Smooth muscle cell (in vitro differentiated cells): ENCODE measurements around the gene ZACN. TPM values are rescaled to one million over a fixed set of nuclear protein-coding genes. Genes with fewer than 3 reads are reported as not detected.

ENCODE experiments used
- DNase-seq: peaks from one replicate; lab custom pipeline; 2025; ENCODE audit not compliant: unreplicated experiment; lab: John Stamatoyannopoulos, UW
- H2AFZ ChIP-seq: fragments of 200-600 bp; sonication (generic); 2 replicates; pipeline ENCODE4 v1.6.0; 2016; ENCODE audit warnings: antibody characterized with exemption, low read depth, mild to moderate bottlenecking
- H3F3A ChIP-seq: fragments of 200-600 bp; sonication (generic); 2 replicates; pipeline ENCODE4 v1.6.0; 2017; ENCODE audit warnings: antibody characterized with exemption, low read depth
- H3K27ac ChIP-seq: fragments of 200-600 bp; sonication (generic); 2 replicates; pipeline ENCODE4 v1.5.1; 2016; ENCODE audit warnings: low read depth, mild to moderate bottlenecking
- H3K27me3 ChIP-seq: fragments of 200-600 bp; sonication (generic); 2 replicates; pipeline ENCODE4 v1.6.1; 2016; ENCODE audit warnings: low read depth, mild to moderate bottlenecking
- H3K36me3 ChIP-seq: fragments of 200-600 bp; sonication (generic); 2 replicates; pipeline ENCODE4 v1.5.1; 2016; ENCODE audit warnings: low read depth
- H3K4me1 ChIP-seq: fragments of 200-600 bp; sonication (generic); 2 replicates; pipeline ENCODE4 v1.5.1; 2016; ENCODE audit warnings: low read depth
- H3K4me2 ChIP-seq: fragments of 200-600 bp; sonication (generic); 2 replicates; pipeline ENCODE4 v1.6.0; 2016; ENCODE audit warnings: mild to moderate bottlenecking
- H3K4me3 ChIP-seq: fragments of 200-600 bp; sonication (generic); 2 replicates; pipeline ENCODE4 v1.5.1; 2016; ENCODE audit warnings: mild to moderate bottlenecking
- H3K79me2 ChIP-seq: fragments of 200-600 bp; sonication (generic); 2 replicates; pipeline ENCODE4 v1.6.0; 2016; ENCODE audit warnings: low read depth, mild to moderate bottlenecking
- H3K9ac ChIP-seq: fragments of 200-600 bp; sonication (generic); 2 replicates; pipeline ENCODE4 v1.6.0; 2016; ENCODE audit warnings: low read depth
- H3K9me3 ChIP-seq: fragments of 200-600 bp; sonication (generic); replicated peaks from 2 replicates; pipeline ENCODE4 v1.5.1; 2016; ENCODE audit warnings: low read depth
- H4K20me1 ChIP-seq: fragments of 200-600 bp; sonication (generic); 2 replicates; pipeline ENCODE4 v1.6.0; 2016; ENCODE audit warnings: low read depth
- CTCF ChIP-seq: fragments of 200-600 bp; sonication (generic); IDR thresholded peaks from 2 replicates; pipeline ENCODE4 v1.5.1; 2017; ENCODE audit warnings: borderline replicate concordance, mild to moderate bottlenecking, antibody characterized with exemption; ENCODE audit not compliant: insufficient read depth, poor library complexity, severe bottlenecking
- WGBS: methylation state at CpG from one replicate; pipeline ENCODE4 v1.1.7; 2016; ENCODE audit warnings: low lambda C conversion rate; 5-methylcytosine and 5-hydroxymethylcytosine counted together
- polyA plus RNA-seq: library from polyadenylated mRNA; unstranded; fragments of >200 nt; fragmentation: Nextera tagmentation; extraction: Ambion mirVana; gene quantifications from 2 replicates; pipeline ENCODE4 v1.2.1, GENCODE V29; 2016
- total RNA-seq: library from RNA; depleted of rRNA; stranded (reverse); fragments of >200 nt; gene quantifications from 2 replicates; pipeline ENCODE4 v1.2.3, GENCODE V29; 2014

The ZACN gene
- total and polyA plus RNA-seq, 2 experiments from 2014 or later, result 3.4 TPM; not detected in 1

GRCh38 chr17:76088041-76088867 lies 9.3 kb downstream of the ZACN start:
- Histone ChIP-seq H3K4me3 (no peak overlapping the region), H3K4me1 (no peaks in the 10 kb centered on the region), H3K27me3 (no peaks in the 10 kb centered on the region), H2AFZ (no peak overlapping the region), H3F3A (no peaks in the 10 kb centered on the region), H3K9me3 (no peaks in the 10 kb centered on the region), H3K79me2 (no peaks in the 10 kb centered on the region), H4K20me1 (peaks cover 55% of the 10 kb centered on the region), H3K27ac (no peak overlapping the region), H3K4me2 (no peak overlapping the region), H3K9ac (no peak overlapping the region), H3K36me3 (no peaks in the 10 kb centered on the region)
- TF ChIP-seq CTCF, result no peak
- 91% methylated on average over 21 of the region's 25 CpGs for WGBS
- no peak for DNase-seq

- H3K4me1 ChIP-seq, result no peaks in the 10 kb centered on the region
- TF ChIP-seq CTCF, result no peak
Measured at GRCh38 chr17:76088868-76089576, 10.0 kb downstream of the ZACN start.

GRCh38 chr17:76089680-76090516 lies 10.9 kb downstream of the ZACN start:
- H4K20me1 ChIP-seq, result peaks cover 71% of the 10 kb centered on the region
- H3K27ac ChIP-seq, result no peak overlapping the region
- 93% methylated on average over 32 of the region's 32 CpGs for WGBS
- no peaks in the 10 kb centered on the region for H3K9me3 ChIP-seq
- no peak for DNase-seq
- no peak overlapping the region for H3K4me2 ChIP-seq
- no peak overlapping the region for H3K4me3 ChIP-seq
- no peaks in the 10 kb centered on the region for H3K36me3 ChIP-seq
- H3K27me3 ChIP-seq, result no peaks in the 10 kb centered on the region
- TF ChIP-seq CTCF, result no peak
- H3F3A ChIP-seq, result peaks cover 5% of the 10 kb centered on the region
- no peaks in the 10 kb centered on the region for H3K79me2 ChIP-seq
- H3K9ac ChIP-seq, result no peak overlapping the region
- H3K4me1 ChIP-seq, result no peaks in the 10 kb centered on the region
- no peak overlapping the region for H2AFZ ChIP-seq

More at GRCh38 chr17:76088868-76089576, 10.0 kb downstream of the ZACN start:
- Histone ChIP-seq H3K27me3 (no peaks in the 10 kb centered on the region), H4K20me1 (peaks cover 62% of the 10 kb centered on the region), H2AFZ (no peak overlapping the region), H3K27ac (no peak overlapping the region), H3K9me3 (no peaks in the 10 kb centered on the region), H3K4me3 (no peak overlapping the region), H3F3A (peaks cover under 1% of the 10 kb centered on the region), H3K36me3 (no peaks in the 10 kb centered on the region), H3K9ac (no peak overlapping the region), H3K79me2 (no peaks in the 10 kb centered on the region), H3K4me2 (no peak overlapping the region)
- DNase-seq, result no peak
- 96% methylated on average over 25 of the region's 25 CpGs for WGBS
